GM21529 (cell line): ENCODE data around the gene BMPR1A.
"Not testable (repeated sequence)": the region's sequence is repeated elsewhere in the genome, so short reads cannot be mapped to it uniquely, and the experiment has no call there.

Source experiments
- ATAC-seq: cut with Tn5 transposase; IDR thresholded peaks from one replicate; pipeline ENCODE4 v1.9.1; 2021; ENCODE audit not compliant: unreplicated experiment

BMPR1A gene

DNA sequence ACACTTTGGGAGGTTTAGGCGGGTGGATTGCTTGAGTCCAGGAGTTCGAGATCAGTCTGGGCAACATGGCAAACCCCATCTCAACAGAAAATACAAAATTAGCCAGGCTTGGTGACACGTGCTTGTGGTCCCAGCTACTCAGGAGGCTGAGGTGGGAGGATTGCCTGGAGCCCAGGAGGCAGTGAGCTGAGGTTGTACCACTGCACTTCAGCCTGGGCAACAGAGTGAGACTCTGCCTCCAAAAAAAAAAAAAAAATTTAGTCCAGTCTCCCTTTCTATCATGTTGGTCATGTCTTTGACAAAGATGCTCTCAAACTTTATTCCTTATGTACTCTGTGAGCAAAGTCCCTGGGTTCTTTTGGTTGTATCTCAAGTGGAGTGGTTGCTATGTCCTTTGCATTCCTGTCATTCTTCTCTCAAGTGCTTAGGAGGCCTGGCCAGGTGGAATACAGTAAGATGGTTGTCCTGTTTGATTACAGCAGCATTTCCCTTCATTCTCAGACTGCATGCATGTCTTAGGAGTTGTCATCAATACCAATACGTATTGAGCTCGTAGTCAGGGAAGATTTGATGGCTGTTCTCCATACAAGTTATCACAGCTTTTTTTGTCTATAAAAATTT, 115.3 kb downstream of the BMPR1A start:
- no peak for ATAC-seq

DNA sequence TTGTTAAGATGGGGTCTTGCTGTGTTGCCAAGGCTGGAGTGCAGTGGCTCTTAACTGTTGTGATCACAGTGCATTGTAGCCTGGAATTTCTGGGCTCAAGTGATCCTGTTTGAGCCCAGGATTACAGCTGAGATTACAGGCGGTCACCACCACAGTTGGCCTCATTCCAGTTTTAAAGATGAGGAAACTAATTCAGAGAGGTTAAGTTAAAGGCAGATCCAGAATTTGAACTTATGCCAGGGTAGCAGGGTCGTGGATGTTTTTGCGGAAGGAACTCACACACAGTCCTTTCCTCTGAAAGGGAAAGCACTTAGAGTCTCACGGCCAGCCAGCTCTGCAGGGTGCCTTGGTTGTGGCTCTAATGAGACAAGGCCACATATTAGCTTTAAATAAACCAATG, 116.3 kb downstream of the BMPR1A start:
- ATAC-seq: no peak

DNA sequence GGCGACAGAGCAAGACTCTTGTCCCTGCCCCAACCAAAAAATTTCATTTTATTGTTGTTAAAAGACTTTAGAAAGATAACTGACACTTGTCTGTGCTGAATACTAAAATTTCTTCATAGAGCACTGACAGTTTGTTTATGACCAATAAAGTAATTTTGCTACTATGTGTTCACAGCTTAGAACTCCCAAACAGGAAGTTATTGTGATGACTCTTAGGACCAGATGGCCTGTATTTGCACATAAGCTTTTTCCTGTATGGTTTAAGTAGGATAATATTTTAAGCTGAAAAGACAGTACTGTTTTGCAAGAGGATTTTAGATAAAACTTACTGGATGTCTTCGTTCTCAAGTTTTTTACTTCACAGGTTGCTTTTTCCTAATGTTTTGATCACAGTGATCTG, 120.3 kb downstream of the BMPR1A start:
- ATAC-seq: no peak

DNA sequence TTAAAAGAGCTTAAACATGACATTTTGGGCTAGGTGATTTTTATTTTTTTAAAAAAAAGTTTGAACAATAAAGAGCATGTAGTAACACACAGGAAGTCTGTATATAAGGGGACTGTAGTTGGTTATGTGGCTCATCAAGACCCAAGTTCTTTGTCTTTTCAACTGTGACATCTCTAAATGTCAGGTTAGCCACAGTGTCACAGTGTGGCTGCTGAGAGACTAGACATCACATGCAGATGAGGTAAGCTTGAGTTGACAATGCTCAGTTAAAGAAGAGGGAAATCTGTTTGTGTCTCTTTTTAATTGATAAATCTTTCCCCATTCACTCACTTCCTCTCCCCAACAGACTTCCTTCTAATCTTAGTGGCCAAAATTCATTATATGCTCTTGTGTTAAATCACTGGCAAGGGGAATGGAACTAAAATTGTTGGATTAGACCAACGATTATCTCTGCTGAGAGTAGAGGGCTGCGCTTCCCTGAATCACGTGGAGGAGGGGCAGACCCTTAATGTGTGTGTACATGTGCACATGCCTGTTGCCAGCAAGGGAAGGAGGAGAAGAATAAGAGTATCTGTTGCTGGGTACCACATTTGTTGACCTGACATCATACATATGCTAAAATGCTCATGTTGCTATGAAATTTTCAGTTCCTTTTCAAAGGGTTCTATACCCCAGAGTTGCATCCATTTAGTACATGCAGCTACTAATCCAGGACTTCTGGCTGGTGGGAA, 122.7 kb downstream of the BMPR1A start:
- no peak for ATAC-seq

DNA sequence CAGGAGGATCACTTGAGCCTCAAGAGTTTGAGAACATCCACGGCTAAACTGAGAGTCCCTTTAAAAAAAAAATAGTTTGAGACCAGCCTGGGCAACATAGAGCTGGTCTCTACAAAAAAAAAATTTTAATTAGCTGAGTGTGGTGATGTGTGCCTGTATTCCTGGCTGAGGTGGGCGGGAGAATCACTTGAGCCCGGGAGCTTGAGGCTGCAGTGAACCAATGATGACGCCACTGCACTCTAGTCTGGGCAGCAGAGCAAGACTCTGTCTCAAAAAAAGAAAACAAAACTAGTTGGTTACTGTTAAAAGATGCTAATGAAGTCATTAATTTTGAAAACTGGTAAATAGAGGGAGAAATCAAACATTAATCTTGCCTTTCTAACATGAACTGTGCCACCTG, 124.6 kb downstream of the BMPR1A start:
- no peak for ATAC-seq

DNA sequence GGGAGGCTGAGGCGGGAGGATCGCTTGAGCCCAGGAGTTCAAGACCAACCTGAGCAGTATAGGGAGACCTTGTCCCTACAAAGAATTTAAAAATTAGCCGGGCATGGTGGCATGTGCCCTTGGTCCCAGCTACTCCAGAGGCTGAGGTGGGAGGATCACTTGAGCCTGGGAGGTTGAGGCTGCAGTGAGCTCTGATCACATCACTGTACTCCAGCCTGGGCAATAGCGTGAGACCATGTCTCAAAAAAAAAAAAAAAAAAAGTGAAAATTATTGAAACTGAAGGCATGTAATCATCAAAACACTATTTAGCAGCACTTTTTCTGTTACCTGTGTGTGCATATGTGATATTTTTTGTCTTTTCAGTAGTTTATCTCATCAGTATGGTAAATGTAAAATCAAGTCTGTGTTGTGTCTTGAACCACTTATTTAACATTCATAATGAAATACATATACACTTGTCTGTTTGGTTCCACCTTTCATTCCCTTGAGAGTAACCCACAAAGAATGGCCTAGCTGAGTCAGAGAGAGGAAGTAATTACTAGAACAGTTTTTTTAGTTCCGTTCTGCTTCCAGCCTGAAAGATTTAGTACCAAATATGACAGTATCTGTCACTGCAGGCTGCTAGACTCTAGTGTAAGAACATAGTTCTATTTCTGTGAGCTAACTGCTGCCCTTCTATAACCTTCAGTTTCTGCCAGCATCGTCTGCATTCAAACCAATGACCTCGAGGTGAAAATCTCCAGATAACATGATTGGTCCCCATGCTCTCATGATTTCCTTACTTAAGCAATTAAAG, 132.4 kb downstream of the BMPR1A start:
- ATAC-seq: peak; percentile 99

DNA sequence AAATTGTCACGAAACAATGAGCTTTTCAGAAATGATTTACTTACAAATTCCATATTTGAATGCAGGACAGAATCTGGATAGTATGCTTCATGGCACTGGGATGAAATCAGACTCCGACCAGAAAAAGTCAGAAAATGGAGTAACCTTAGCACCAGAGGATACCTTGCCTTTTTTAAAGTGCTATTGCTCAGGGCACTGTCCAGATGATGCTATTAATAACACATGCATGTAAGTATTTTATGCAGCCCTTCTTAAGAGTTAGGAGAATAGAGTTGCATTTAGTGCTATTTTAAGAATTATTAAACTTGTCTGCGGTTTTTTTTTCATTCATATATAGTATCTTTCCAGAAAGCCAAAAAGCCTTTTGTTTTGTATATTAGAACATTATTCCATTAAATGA, 133.6 kb downstream of the BMPR1A start:
- no peak for ATAC-seq

DNA sequence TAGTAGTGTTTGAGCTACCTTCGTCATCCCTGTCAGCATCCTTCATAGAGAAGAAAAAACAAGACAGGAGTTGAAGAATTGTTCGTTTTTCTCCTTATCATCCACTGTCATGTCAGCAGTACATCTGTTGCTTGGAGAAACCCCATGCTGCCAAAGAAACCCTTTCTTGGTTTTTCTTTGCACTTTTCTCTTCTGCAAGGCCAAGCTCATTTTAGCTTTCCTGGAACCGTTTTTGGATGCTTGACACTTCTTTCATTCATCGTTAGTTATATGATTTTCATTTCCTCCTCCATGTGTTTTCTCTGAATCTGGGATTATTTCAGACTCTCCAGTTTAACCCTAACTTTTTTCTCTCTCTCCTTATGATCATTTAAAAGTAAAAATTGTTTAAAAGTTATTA, 142.1 kb downstream of the BMPR1A start:
- ATAC-seq: no peak

DNA sequence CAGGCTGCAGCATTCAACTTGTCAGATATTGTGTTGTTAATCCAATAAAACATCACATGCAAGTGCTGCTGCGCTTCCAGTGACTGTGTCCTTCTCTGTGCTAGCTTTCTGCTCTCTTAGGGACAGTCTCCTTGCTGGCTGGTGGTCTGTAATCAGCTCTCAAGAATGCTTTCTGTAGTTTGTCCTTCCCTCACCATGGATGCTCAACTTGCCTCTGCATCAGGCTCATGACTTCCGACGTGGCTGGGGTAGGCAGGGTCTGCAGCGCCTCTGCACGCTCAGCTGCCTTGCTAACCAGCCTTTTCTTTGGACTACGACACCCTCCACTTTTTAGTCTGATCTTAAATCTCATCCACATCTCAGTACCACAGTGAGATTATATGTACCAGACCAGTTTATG, 142.7 kb downstream of the BMPR1A start:
- no peak for ATAC-seq

DNA sequence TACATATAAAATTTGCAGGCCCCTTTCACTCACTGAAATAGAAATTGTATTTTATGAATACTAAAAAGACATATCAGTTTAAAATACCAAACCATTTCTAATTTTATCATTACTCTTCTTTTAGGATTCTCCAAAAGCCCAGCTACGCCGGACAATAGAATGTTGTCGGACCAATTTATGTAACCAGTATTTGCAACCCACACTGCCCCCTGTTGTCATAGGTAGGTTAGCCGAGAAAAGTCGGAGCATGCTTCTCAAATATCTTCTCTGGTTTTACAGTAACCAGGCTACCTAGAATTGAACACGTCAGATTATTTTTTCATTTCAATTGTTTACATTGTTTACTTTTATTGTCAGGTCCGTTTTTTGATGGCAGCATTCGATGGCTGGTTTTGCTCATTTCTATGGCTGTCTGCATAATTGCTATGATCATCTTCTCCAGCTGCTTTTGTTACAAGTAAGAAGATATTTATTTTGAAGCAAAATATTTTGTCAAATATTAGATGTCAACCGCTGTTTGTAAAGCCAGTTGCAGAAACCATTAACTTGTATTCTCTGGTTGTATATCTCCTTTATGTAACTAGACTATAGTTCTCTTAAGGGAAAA, 143.4 kb downstream of the BMPR1A start:
- ATAC-seq: no peak

DNA sequence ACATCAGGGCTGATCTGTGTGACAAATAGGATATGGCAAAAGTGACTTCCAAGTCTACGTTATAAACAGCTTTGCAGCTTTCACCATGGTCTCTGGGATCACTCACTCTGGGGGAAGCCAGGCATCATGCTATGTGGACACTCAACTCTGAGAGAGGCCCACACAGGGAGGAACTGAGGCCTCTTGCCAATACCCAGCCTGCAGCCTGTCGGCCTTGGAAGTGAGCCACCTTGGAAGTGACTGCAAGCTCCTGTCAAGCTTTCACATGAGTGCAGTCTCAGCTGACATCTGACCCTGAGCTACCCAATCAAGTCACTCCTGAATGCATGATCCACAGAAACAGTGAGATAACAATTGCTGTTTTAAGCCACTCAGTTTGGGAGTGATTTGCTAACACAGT, 144.5 kb downstream of the BMPR1A start:
- no peak for ATAC-seq

DNA sequence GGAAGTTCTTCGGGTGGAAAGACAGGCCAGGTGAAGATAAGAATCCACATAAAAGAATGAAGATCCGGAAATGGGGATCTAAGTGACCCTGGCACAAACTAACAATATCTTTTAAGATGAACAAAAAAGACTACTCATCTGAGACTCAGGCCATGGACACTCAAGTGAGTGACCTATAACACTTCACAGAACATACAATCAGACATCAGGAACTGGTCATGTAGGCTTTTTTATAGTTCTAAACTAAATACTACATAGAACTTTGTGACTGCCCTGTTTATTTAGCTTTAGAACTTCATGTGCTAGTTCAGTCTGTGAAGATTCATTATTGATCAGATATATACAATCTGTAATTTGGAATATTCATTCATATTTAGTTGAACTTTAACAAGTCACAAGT, 148.2 kb downstream of the BMPR1A start:
- ATAC-seq: no peak

DNA sequence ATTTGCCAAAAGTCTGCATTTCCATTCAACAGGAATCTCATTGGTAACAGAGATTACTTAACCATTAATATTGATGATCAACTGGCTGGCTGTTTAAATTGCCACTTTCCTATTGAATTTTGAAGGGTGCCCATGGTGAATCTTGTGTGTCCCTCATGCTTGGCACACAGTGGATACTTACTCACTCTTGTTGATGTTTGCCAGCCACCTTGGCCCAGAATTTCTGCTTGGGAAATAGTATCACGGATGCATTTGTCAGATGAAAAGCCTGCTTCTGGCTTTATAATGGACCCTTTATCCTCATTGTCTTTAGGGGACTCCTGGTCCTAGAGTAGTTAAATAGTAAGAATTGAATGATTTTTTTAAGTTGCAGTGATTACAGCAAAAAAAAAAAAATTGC, 149.0 kb downstream of the BMPR1A start:
- no peak for ATAC-seq

DNA sequence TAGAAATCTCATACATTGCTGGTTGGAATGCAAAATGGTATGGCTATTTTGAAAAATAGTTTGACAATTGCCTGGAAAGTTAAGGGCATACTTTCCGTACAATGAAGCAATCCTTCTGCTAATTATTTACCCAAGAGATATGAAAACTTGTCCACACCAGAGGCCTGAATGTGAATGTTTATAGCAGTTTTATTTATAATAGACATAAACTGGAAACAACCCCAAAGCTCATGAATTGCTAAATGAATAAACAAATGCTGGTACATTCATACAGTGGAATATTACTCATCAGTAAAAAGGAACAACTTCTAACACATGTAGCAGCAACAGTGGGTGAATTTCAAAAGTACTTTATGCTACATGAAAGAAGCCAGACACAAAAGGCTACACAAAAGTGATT, 158.3 kb downstream of the BMPR1A start:
- ATAC-seq: no peak

DNA sequence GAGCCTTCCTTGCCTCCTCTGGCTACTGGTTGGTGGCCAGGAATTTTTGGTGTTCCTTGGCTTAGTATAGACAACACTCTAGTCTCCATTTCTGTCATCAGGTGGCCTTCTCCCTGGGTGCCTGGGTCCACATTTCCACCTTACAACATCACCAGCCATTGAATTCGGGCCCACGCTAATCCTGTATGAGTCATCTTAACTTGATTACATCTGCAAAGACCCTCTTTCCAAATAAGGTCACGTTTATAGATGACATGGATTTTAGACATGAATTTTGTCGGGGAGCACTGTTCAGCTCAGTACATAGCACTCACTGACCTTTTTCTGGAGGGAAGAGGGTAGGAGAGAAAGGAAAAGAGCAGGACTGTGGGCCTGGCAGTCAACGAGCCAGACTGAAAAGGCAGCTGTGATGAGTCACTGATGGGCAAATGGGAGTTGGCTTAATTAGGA, 161.6 kb downstream of the BMPR1A start:
- ATAC-seq: no peak

DNA sequence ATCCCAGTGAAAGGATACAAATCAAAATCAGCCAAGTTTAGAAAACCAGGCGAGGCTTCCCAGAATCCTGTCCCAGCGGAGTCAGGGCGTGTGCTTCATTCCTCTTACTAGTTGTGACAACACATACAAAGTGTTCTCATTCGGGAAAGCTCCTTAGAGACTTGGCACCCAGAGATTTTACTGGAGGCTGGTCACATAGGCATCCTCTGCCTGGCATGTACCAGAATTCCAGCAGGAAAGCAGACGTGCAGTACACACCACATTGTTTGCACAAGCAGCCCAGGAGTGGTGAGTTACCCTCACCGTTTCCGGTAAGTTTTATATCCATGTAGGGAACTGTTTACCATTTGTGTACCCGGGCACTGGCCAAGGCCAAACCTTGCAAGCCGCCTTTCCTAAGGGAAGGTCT, 166.1 kb downstream of the BMPR1A start:
- no peak for ATAC-seq

DNA sequence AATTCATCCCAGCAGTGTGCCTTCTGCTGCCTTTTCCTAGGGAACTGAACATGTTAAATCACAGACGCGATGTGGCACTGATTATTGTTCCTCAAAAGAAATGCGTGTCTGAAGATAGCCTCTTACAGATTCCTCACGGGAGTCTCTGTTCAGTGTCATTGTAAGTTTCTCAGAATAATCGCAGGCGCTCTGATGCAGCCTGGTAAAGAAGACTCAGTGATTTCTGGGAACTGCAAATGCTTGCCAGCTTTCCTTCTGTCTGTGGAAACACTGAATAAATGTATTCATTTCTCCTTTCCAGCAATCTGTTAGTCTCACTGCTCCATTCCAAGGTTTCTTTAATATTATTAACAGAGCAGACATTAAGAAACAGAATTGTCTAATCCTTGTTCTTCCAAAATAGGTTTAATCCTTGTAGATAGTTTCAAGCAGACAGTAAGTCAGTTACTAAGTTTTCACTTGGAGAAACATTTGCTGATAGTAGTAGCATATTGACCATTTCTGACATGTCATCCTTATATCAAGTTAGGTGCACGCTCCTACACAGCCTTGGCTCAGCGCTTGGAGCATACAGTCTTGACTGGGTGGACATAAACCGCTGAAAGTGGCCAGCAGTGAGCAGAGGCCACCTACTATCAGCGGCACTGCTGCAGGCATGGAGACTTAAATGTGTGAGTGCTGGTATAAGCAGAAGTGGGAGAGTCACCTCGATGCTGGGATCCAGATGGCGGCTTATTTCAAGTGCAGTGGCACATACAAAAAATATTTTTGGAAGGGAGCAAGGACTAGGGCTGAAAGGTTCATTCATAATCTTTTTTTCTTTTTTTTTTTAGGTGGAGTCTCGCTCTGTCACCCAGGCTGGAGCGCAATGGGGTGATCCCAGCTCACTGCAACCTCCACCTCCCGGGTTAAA, 173.3 kb downstream of the BMPR1A start:
- ATAC-seq: no peak

DNA sequence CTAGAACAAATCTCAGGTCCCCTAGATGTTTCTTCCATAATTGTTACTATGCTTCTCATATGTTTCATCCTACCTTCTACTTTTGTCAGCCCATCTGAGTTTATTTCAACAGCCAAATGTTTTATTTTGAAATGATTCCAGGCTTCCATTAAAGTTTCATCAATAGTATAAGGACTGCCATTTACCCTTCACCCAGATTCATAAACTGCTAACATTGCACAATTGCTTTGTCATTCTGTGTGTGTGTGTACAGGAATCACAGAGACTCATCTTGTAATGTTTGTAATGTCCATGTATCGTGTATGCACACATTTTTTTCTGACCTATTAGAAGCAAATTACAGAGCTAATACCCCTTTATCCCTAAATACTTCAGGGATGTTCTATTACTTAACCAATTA, 175.5 kb downstream of the BMPR1A start:
- no peak for ATAC-seq

DNA sequence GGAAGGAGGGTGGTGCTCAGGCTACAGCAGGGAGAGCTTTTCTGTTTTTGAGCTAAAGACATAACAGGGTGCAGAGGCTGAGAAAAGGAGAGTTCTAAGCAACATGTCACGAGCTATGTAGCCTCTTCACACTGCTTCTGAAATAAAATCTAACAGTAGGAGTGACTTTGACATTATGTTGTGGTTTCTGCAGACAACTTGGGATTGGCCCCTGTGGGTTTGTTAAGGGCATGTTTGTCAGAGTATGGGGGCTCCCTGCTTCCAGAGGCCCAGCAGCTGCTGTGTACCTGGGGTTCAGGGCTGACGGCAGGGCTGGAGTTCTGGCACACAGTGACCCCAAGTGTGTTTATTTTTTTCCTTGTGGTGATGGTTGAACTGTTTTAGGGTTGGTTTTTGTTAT, 176.3 kb downstream of the BMPR1A start:
- no peak for ATAC-seq

DNA sequence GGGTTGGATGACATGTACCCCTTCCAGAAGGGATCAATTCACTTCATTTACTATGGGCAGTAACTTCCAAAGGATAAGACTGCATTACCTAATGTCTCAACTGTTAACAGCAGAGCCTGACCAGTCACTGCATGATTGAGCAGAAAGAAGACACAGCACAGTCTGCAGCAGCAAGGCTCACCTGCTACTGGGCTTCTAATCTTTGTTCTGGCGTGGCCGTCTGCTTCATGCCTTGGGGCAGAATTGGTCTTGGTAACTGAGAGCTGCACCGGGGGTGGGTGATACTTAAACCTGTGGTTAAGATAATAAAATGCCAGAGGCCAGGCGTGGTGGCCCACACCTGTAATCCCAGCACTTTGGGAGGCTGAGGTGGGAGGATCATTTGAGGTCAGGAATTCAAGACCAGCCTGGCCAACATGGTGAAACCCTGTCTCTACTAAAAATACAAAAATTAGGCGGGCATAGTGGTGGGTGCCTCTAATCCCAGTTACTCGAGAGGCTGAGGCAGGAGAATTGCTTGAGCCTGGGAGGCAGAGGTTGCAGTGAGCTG, 177.8 kb downstream of the BMPR1A start:
- ATAC-seq: not testable (repeated sequence)
